ENCODE results near the gene PRPF8. TPM values are rescaled to one million over a fixed set of nuclear protein-coding genes. Genes with fewer than 3 reads are reported as not detected.

PRPF8 gene
- total and polyA plus RNA-seq, 2 experiments from 2014 or later = 178 to 246 TPM

DNA sequence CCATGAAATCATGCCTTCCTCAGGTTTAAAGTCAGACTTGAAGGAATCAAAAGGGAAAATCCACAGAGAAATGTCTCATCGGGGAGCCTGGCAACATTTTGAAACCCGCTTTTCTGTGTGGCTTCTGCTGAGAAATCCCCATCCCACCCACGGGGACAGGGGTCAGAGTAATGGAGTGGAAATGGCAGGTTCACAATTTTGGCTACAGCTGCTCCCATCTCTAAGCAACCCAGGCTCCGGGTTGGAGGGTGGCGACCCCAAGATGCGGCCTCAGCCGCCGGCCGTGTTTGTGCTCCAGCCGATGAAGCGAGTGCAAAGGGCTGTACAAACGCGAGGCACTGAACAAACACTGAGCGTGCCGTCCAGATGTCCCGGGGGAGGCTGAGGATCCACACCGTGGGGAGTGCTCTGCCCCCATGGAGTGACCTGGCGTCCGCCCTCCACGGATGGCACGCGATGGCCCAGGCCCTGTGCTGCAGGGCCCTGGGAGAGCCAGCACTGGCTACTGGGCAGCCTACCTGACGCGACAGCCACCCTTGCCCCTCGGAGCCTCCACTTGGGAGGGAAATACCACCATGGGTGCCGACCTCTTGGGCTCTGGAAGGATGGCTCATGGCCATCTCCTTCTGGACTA lies 78.2 kb downstream of the PRPF8 start:
- Histone ChIP-seq H2AFZ (no peak overlapping the region), H3F3A (replicated peaks; ENCODE audit: low read depth) (no peaks in the 10 kb centered on the region), H3K36me3 (ENCODE audit: insufficient read depth) (no peaks in the 10 kb centered on the region), H3K4me2 (no peak overlapping the region), H3K9me2 (ENCODE audit: insufficient read depth) (no peaks in the 10 kb centered on the region), H3K4me3 (no peak overlapping the region), H4K20me1 (replicated peaks; ENCODE audit: insufficient read depth) (no peaks in the 10 kb centered on the region), H3K79me2 (replicated peaks; ENCODE audit: insufficient read depth) (no peaks in the 10 kb centered on the region), H3K27ac (ENCODE audit: low read depth) (peak overlapping the region; percentile 39; the same call in 1 of the 2 replicates), H3K27me3 (ENCODE audit: insufficient read depth) (no peaks in the 10 kb centered on the region), H3K4me1 (ENCODE audit: insufficient read depth) (peaks cover 8% of the 10 kb centered on the region)
- no peak for DNase-seq (ENCODE audit: low spot score)
- TF ChIP-seq POLR2AphosphoS5 (IDR thresholded peaks at IDR 0.05; ENCODE audit: low read depth) (no peak), ZNF331 (CRISPR knock-in tag; IDR thresholded peaks at IDR 0.05; ENCODE audit: low read depth) (no peak), EZH2phosphoT487 (IDR thresholded peaks at IDR 0.05; ENCODE audit: unreplicated experiment) (no peak), JUNB (IDR thresholded peaks at IDR 0.05; ENCODE audit: unreplicated experiment) (no peak), ZNF462 (CRISPR knock-in tag; IDR thresholded peaks at IDR 0.05) (no peak), EZH2 (IDR thresholded peaks at IDR 0.05; ENCODE audit: low read depth, unreplicated experiment) (no peak), ZNF114 (CRISPR knock-in tag; IDR thresholded peaks at IDR 0.05) (no peak), NANOG (IDR thresholded peaks at IDR 0.05; ENCODE audit: borderline replicate concordance) (no peak)
- TF ChIP-seq, protein P1, sequence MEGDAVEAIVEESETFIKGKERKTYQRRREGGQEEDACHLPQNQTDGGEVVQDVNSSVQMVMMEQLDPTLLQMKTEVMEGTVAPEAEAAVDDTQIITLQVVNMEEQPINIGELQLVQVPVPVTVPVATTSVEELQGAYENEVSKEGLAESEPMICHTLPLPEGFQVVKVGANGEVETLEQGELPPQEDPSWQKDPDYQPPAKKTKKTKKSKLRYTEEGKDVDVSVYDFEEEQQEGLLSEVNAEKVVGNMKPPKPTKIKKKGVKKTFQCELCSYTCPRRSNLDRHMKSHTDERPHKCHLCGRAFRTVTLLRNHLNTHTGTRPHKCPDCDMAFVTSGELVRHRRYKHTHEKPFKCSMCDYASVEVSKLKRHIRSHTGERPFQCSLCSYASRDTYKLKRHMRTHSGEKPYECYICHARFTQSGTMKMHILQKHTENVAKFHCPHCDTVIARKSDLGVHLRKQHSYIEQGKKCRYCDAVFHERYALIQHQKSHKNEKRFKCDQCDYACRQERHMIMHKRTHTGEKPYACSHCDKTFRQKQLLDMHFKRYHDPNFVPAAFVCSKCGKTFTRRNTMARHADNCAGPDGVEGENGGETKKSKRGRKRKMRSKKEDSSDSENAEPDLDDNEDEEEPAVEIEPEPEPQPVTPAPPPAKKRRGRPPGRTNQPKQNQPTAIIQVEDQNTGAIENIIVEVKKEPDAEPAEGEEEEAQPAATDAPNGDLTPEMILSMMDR (conservative IDR thresholded peaks at IDR 0.05; ENCODE audit: low read depth in 2 of 2) = no peak
- TF ChIP-seq, protein P2, sequence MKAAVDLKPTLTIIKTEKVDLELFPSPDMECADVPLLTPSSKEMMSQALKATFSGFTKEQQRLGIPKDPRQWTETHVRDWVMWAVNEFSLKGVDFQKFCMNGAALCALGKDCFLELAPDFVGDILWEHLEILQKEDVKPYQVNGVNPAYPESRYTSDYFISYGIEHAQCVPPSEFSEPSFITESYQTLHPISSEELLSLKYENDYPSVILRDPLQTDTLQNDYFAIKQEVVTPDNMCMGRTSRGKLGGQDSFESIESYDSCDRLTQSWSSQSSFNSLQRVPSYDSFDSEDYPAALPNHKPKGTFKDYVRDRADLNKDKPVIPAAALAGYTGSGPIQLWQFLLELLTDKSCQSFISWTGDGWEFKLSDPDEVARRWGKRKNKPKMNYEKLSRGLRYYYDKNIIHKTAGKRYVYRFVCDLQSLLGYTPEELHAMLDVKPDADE (IDR thresholded peaks at IDR 0.05) = no peak
- ATAC-seq = no peak
- H3K9me3 Mint-ChIP-seq = peaks cover 6% of the 10 kb centered on the region
- H3K36me3 Mint-ChIP-seq (ENCODE audit: low read depth) = peaks cover 7% of the 10 kb centered on the region
- no peak overlapping the region for H3K27ac Mint-ChIP-seq
- peaks cover 10% of the 10 kb centered on the region for H3K4me1 Mint-ChIP-seq
- peaks cover 12% of the 10 kb centered on the region for H3K27me3 Mint-ChIP-seq (ENCODE audit: insufficient read depth, low read depth, poor library complexity)
- H3K4me3 Mint-ChIP-seq = no peak overlapping the region
